C4-2B (cell line): ENCODE measurements around the gene SRCAP.

Experiments
- H3K27ac ChIP-seq: fragments of 450-650 bp; 2 replicates; pipeline ENCODE4 v1.5.1; 2017
- ZFX ChIP-seq: fragments of 450-650 bp; IDR thresholded peaks from 2 replicates; pipeline ENCODE4 v1.6.1; 2017
- TF ChIP-seq, protein P1 (sequence below): fragments of 450-650 bp; conservative IDR thresholded peaks from 2 replicates; pipeline ENCODE4 v1.5.1; 2017; ENCODE audit warnings: mild to moderate bottlenecking

Gene SRCAP

DNA sequence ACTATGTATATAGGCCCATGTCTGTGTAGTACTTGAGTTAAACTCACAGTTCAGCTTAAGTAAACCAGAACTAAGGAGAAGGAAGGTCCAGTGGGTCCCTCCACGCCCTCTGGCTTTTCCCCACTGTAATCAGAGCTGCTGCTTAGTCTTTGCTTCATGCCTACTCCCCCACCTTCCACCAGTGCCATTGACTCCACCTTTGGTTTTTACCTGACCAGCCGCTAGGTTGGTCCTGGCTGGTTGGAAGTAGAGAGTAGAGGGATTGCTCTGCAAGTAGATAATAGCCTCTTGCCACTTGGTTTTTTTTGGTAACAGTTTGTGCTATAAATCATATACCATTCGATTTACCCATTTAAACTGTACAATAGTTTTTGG is 26.4 kb downstream of the SRCAP start:
- TF ChIP-seq ZFX, result no peak
- TF ChIP-seq, protein P1, sequence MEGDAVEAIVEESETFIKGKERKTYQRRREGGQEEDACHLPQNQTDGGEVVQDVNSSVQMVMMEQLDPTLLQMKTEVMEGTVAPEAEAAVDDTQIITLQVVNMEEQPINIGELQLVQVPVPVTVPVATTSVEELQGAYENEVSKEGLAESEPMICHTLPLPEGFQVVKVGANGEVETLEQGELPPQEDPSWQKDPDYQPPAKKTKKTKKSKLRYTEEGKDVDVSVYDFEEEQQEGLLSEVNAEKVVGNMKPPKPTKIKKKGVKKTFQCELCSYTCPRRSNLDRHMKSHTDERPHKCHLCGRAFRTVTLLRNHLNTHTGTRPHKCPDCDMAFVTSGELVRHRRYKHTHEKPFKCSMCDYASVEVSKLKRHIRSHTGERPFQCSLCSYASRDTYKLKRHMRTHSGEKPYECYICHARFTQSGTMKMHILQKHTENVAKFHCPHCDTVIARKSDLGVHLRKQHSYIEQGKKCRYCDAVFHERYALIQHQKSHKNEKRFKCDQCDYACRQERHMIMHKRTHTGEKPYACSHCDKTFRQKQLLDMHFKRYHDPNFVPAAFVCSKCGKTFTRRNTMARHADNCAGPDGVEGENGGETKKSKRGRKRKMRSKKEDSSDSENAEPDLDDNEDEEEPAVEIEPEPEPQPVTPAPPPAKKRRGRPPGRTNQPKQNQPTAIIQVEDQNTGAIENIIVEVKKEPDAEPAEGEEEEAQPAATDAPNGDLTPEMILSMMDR, result no peak
- H3K27ac ChIP-seq, result no peak overlapping the region

DNA sequence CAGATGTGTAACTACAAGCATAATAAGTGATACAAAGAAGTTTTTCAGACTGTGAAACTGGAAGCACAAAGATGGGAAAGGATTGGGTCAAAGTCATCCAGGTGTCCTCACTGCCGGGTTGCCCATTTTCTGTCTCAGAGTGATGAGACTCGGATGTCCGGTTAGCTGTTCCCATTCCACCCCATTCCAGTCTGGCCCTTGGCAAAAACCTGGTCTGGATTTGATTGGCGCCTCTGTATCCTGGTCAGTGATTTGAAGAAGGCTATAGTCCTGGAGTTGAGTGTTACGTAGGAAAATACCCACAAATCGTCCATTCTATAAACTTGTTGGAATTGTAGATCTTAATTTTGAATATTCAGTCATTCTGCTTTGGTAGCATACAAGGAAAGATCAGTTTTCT is 29.4 kb downstream of the SRCAP start:
- TF ChIP-seq, protein P1, result no peak
- TF ChIP-seq ZFX, result no peak
- H3K27ac ChIP-seq, result no peak overlapping the region

DNA sequence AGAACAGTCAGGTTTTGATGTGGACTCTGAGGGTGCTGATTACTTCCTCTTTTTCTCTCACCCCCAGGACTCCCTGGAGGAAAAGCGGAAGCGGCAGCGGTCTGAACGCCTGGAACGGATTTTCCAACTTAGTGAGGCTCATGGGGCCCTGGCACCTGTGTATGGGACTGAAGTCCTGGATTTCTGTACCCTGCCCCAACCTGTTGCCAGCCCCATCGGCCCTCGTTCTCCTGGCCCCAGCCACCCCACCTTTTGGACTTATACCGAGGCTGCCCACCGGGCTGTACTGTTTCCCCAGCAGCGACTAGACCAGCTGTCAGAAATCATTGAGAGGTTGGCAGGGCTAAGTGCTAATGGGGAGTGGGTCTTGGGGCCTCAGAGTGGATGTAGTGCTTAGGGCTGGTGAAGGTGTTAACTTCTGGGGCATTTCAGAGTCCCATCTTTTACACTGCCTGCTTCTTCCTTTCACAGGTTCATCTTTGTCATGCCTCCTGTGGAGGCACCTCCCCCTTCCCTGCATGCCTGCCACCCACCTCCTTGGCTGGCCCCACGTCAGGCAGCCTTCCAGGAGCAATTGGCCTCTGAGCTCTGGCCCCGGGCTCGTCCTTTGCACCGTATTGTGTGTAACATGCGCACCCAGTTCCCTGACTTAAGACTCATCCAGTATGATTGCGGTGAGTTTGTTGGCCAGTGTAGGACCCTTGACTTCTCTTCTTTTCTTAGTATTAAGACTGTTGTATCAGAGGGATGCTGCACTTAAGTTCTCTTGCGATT is 30.1 kb downstream of the SRCAP start:
- H3K27ac ChIP-seq, result no peak overlapping the region
- TF ChIP-seq, protein P1, result no peak
- no peak for TF ChIP-seq ZFX

DNA sequence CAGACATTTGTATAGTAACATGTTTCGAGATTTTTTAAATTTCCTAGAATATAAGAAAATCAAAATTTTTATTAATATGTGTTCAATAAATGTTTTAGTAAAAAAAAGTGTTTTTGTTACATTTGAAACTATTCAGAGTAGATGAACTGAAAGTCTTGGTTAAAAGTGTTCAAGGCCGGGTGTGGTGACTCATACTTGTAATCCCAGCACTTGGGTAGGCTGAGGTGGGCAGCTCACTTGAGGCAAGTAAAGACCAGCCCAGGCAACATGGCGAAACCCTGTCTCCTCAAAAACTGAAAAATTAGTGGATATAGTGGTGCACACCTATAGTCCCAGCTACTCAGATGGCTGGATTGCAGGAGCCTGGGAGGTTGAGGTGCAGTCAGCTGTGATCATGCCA is 32.4 kb downstream of the SRCAP start:
- TF ChIP-seq, protein P1, result no peak
- no peak for TF ChIP-seq ZFX
- no peak overlapping the region for H3K27ac ChIP-seq

DNA sequence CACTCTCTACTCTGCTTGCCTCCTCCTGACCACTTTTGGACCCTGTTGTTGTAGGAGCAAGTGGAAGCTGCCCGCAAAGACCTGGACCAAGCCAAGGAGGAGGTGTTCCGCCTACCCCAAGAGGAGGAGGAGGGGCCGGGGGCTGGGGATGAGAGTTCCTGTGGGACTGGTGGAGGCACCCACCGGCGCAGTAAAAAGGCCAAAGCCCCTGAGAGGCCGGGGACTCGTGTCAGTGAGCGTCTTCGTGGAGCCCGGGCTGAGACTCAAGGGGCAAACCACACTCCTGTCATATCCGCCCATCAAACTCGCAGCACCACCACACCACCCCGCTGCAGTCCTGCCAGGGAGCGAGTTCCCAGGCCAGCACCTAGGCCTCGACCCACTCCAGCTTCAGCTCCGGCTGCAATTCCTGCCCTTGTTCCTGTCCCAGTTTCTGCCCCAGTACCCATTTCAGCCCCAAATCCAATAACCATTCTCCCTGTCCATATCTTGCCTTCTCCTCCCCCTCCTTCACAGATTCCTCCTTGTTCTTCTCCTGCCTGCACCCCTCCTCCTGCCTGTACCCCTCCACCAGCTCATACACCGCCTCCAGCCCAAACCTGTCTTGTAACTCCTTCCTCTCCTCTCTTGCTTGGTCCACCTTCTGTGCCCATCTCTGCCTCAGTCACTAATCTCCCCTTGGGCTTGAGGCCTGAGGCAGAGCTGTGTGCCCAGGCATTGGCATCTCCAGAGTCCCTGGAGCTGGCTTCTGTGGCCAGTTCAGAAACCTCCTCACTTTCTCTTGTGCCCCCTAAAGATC is 38.2 kb downstream of the SRCAP start:
- H3K27ac ChIP-seq, result no peak overlapping the region
- no peak for TF ChIP-seq ZFX
- TF ChIP-seq, protein P1, result no peak

DNA sequence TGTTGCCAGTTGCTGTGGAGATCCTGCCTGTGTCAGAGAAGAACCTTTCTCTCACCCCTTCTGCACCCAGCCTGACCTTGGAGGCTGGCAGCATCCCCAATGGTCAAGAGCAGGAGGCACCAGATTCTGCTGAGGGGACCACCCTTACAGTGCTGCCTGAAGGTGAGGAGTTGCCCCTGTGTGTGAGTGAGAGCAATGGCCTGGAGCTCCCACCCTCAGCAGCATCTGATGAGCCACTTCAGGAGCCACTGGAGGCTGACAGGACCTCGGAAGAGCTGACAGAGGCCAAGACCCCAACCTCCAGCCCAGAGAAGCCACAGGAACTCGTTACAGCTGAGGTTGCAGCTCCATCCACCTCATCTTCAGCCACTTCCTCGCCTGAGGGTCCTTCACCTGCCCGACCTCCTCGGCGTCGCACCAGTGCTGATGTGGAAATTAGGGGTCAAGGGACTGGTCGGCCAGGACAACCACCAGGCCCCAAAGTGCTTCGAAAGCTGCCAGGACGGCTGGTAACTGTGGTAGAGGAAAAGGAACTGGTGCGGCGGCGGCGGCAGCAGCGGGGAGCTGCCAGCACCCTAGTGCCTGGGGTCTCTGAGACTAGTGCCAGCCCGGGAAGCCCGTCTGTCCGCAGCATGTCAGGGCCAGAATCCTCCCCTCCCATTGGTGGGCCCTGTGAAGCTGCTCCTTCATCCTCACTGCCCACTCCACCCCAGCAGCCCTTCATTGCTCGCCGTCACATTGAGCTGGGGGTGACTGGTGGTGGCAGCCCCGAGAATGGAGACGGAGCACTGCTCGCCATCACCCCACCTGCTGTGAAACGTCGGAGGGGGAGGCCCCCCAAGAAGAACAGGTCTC is 39.0 kb downstream of the SRCAP start:
- no peak overlapping the region for H3K27ac ChIP-seq
- TF ChIP-seq, protein P1, result no peak
- TF ChIP-seq ZFX, result no peak
